T-cell (primary cell): ENCODE measurements around the gene OR2T5. TPM values are rescaled to one million over a fixed set of nuclear protein-coding genes. Genes with fewer than 3 reads are reported as not detected.
"Not testable (repeated sequence)": the region's sequence is repeated elsewhere in the genome, so short reads cannot be mapped to it uniquely, and the experiment has no call there.

Source experiments
- ATAC-seq, 4 experiments: fragments of 200-7000 bp in 3 of 4; fragments of 150-1000 bp in 1 of 4; cut with Tn5 transposase; replicated peaks in 1 of 4; 1 replicate in 3 of 4; 2 replicates in 1 of 4; pipeline ENCODE4 v1.10.0; 2021; ENCODE audit warnings: moderate library complexity in 3 of 4, mild to moderate bottlenecking in 2 of 4, moderate number of reproducible peaks in 1 of 4
- CTCF ChIA-PET, 2 donors: fragments of 300-600 bp; sonication (Branson Sonifier 250); formaldehyde crosslinking; loops; one replicate each; lab custom pipeline; 2022; ENCODE audit warnings: antibody characterized with exemption in 2 of 2; lab: Charles Lee
- POLR2A ChIA-PET, 2 donors: fragments of 300-600 bp; sonication (Branson Sonifier 250); formaldehyde crosslinking; loops; one replicate each; lab custom pipeline; 2022; ENCODE audit warnings: antibody characterized with exemption in 2 of 2; lab: Charles Lee
- DNase-seq, 35 experiments: peaks; one replicate each; pipeline versions ENCODE4 v3.0.0 to v3.0.0-alpha.2; 2013 to 2023
- H3K27ac ChIP-seq: one replicate; pipeline ENCODE4 v1.5.1; 2013; ENCODE audit warnings: low read length
- H3K27me3 ChIP-seq, 2 experiments: replicated peaks in 1 of 2; 1 replicate in 1 of 2; 2 replicates in 1 of 2; pipeline versions ENCODE4 v1.6.1 to v1.7.0; 2013; ENCODE audit warnings: low read length in 1 of 2, mixed read lengths in 1 of 2; ENCODE audit not compliant: control insufficient read depth in 2 of 2, insufficient read depth in 2 of 2; ENCODE audit errors: extremely low read depth in 1 of 2
- H3K36me3 ChIP-seq, 2 donors: 1 replicate in 1 of 2; 2 replicates in 1 of 2; pipeline versions ENCODE4 v1.6.1 to v1.7.0; 2013; ENCODE audit warnings: low read length in 1 of 2; ENCODE audit not compliant: control insufficient read depth in 2 of 2, insufficient read depth in 1 of 2; ENCODE audit errors: extremely low read depth in 1 of 2
- H3K4me1 ChIP-seq, 2 experiments: 1 replicate in 1 of 2; 2 replicates in 1 of 2; pipeline versions ENCODE4 v1.6.1 to v1.7.0; 2013; ENCODE audit warnings: low read length in 2 of 2, mixed read lengths in 1 of 2; ENCODE audit not compliant: insufficient read depth in 2 of 2, control insufficient read depth in 1 of 2; ENCODE audit errors: extremely low read depth in 1 of 2
- H3K4me3 ChIP-seq, 2 donors: 1 replicate in 1 of 2; 2 replicates in 1 of 2; pipeline versions ENCODE4 v1.5.1 to v1.7.0; 2013; ENCODE audit warnings: mild to moderate bottlenecking in 2 of 2, low read length in 1 of 2, moderate library complexity in 1 of 2; ENCODE audit not compliant: control insufficient read depth in 1 of 2; ENCODE audit errors: extremely low read depth in 1 of 2
- H3K9me3 ChIP-seq: 2 replicates; pipeline ENCODE4 v1.7.0; 2013
- H3K27ac Mint-ChIP-seq, 2 donors: one replicate each; pipeline ENCODE4 v1.8.0; 2020 to 2021; ENCODE audit warnings: mild to moderate bottlenecking in 2 of 2, mixed read lengths in 2 of 2
- H3K27me3 Mint-ChIP-seq, 2 donors: one replicate each; pipeline ENCODE4 v1.8.0; 2021 to 2022; ENCODE audit warnings: mixed read lengths in 2 of 2
- H3K36me3 Mint-ChIP-seq: one replicate; pipeline ENCODE4 v1.8.0; 2021; ENCODE audit warnings: mixed read lengths
- H3K4me1 Mint-ChIP-seq, 3 donors: one replicate each; pipeline ENCODE4 v1.8.0; 2020 to 2022; ENCODE audit warnings: mixed read lengths in 3 of 3, mild to moderate bottlenecking in 1 of 3
- H3K4me3 Mint-ChIP-seq, 3 donors: one replicate each; pipeline ENCODE4 v1.8.0; 2020 to 2022; ENCODE audit warnings: mild to moderate bottlenecking in 3 of 3, mixed read lengths in 3 of 3, moderate library complexity in 3 of 3
- H3K9me3 Mint-ChIP-seq, 3 donors: one replicate each; pipeline ENCODE4 v1.8.0; 2020 to 2022; ENCODE audit warnings: mixed read lengths in 3 of 3
- WGBS: methylation state at CpG from one replicate; pipeline ENCODE4 v1.1.5; 2013; ENCODE audit warnings: missing lambda C conversion rate; ENCODE audit not compliant: insufficient coverage; 5-methylcytosine and 5-hydroxymethylcytosine counted together
- total RNA-seq, 35 experiments: library from RNA in 6 of 35; stranded (reverse) in 6 of 35; fragments of 120-200 nt in 1 of 35; gene quantifications; one replicate each; pipeline versions ENCODE4 v1.2.1 to v1.2.4 and lab custom pipeline; 2013 to 2026

The OR2T5 gene
- total RNA-seq, 5 donors from 2014 or later (not counting 1 experiment from before 2014, with no cell fraction given): not detected

DNA sequence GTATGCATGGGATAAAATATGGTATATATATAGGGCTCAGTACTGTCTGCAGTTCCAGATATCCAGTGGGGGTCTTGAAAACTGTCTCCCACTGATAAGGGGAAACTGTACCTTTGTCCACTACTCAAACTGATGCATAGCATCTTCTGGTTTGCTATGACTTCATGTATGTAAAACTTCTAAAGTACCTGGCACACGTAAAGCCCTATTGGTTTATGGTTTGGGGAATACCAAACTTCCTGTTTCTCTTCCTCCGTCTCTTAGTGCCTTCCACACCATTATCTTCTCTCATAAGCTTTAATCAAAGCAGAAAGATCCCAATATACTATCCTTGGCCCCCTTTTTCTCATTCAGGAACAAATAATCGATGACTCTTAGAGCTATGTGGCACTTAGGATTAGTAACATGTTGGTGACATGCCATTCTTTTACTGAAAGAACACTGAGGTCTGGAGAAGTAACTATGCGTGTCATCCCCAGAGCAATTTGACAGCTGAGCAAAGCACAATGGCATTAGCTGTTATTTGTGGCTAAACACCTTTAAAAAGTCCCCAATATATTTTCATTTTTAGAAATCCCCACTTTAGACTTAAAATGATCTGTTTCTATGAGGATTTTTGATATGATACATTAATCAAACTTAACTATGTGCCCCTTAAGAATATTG lies 39.8 kb upstream of the OR2T5 start:
- H3K36me3 ChIP-seq, H3K27ac Mint-ChIP-seq, H3K4me3 ChIP-seq, H3K4me3 Mint-ChIP-seq, H3K27me3 Mint-ChIP-seq, H3K9me3 ChIP-seq, H3K9me3 Mint-ChIP-seq, ATAC-seq, H3K36me3 Mint-ChIP-seq, POLR2A ChIA-PET, H3K4me1 ChIP-seq, H3K27me3 ChIP-seq, DNase-seq, H3K27ac ChIP-seq, CTCF ChIA-PET, H3K4me1 Mint-ChIP-seq: not testable (repeated sequence)
- no CpG with 5 or more reads among the region's 4 CpGs for WGBS

DNA sequence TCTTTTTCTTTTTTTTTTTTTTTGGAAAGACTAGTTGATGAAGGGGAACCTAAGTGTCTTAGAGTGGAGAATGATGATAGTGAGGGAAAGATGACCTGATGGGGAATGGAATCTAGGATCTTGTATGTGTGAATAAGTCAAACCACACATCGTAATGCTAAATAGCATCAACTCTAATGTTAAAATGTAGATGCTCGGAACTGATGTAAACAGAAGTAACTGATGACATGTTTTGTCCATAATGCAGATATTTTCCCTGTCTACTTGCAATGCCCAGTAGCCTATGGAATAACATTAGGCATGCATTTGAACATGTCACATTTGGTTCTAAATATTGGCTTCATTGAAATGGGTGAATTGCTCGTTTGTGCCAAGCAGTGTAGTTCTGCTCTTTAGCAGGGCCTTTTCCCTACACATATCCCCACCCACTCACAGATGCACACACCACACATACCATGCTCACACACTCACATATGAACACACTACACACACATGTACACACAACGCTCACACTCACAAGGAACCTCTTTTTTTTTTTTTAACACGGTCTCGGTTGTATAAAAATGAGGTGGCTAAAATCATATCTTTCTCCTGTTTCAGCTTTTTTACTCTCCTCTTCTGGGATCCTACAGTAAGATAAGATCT lies 38.4 kb upstream of the OR2T5 start:
- WGBS: no CpG with 5 or more reads among the region's 6 CpGs

DNA sequence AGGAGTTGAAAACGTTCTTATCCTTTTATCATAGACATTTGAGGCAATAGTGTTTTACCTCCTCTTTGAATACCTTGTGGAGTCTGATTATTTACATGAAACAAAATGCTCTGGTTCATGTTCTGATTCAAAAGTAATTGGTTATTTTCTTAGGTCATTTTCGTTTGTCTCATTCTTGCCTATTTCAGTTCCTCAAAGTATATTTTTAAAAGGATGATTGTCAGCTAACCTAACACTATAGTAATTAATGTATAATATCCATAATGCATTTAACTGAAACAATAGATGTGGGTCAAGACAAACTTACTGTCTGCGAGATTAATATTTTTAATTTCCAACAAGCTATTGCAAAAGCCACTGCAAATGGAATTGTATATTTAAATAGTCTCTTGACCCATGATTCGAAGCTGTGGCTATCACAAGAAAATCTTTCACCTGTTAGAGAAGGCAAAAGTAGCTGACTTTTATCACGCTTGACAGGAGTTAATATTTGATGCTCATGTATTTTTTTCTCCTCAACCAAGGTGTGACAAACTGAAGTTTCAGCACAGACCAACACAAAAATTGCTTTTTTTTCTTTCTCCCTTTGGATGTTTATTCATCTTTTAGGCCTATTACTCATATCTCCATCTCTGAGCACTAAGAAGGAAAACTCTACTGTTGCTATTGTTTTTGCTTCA lies 37.8 kb upstream of the OR2T5 start:
- H3K36me3 Mint-ChIP-seq, H3K4me3 Mint-ChIP-seq, POLR2A ChIA-PET, H3K27ac Mint-ChIP-seq, H3K9me3 Mint-ChIP-seq, H3K9me3 ChIP-seq, H3K4me1 ChIP-seq, H3K27ac ChIP-seq, H3K36me3 ChIP-seq, ATAC-seq, H3K4me1 Mint-ChIP-seq, CTCF ChIA-PET, H3K27me3 Mint-ChIP-seq, DNase-seq, H3K4me3 ChIP-seq, H3K27me3 ChIP-seq: not testable (repeated sequence)
- no CpG with 5 or more reads among the region's 5 CpGs for WGBS

More for the DNA sequence above, 38.4 kb upstream of the OR2T5 start:
- H3K36me3 Mint-ChIP-seq, H3K27me3 Mint-ChIP-seq, H3K4me3 ChIP-seq, H3K4me3 Mint-ChIP-seq, H3K9me3 ChIP-seq, H3K27me3 ChIP-seq, H3K36me3 ChIP-seq, H3K4me1 Mint-ChIP-seq, H3K27ac ChIP-seq, DNase-seq, H3K4me1 ChIP-seq, H3K9me3 Mint-ChIP-seq, CTCF ChIA-PET, ATAC-seq, H3K27ac Mint-ChIP-seq, POLR2A ChIA-PET: not testable (repeated sequence)

DNA sequence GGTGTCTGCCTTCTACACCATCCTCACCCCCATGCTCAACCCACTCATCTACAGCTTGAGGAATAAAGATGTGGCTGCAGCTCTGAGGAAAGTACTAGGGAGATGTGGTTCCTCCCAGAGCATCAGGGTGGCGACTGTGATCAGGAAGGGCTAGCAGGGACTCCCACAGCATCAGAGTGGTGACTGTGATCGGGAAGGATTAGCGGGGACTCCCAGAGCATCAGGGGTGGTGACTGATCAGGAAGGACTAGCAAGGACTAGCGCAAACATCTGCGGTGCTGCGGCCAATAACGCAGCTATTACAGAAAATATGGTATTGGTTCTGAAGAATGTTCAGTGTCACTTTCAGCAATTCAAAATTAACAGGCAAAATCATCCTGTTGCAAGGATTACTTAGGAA lies 34.8 kb upstream of the OR2T5 start:
- H3K36me3 ChIP-seq, H3K9me3 ChIP-seq, POLR2A ChIA-PET, H3K4me1 Mint-ChIP-seq, H3K4me3 ChIP-seq, H3K9me3 Mint-ChIP-seq, H3K27ac ChIP-seq, DNase-seq, H3K27me3 ChIP-seq, H3K36me3 Mint-ChIP-seq, CTCF ChIA-PET, ATAC-seq, H3K4me3 Mint-ChIP-seq, H3K4me1 ChIP-seq, H3K27me3 Mint-ChIP-seq, H3K27ac Mint-ChIP-seq: not testable (repeated sequence)
- no CpG with 5 or more reads among the region's 7 CpGs for WGBS

DNA sequence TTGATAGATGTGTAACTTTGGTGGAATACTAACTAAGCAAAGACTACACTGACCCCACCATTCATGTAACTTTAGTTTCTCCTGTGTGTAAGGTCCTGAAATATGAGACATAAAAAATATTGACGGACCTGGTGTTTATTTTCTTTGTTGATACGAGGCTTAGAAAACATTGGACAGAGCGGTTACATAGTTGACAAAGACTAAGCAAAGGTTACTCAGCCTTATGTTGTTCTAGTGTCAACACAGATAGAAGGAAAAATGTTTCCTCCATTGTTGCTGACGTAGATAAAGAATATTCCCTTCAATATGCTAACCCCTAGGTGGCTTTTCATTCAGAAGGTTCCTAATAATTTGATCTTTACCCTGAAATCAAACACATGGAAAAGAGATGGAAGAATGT lies 33.3 kb upstream of the OR2T5 start:
- H3K36me3 Mint-ChIP-seq, H3K4me3 ChIP-seq, H3K4me3 Mint-ChIP-seq, POLR2A ChIA-PET, H3K27me3 Mint-ChIP-seq, ATAC-seq, H3K4me1 Mint-ChIP-seq, CTCF ChIA-PET, H3K4me1 ChIP-seq, H3K27ac ChIP-seq, H3K27me3 ChIP-seq, H3K27ac Mint-ChIP-seq, H3K9me3 Mint-ChIP-seq, DNase-seq, H3K9me3 ChIP-seq, H3K36me3 ChIP-seq: not testable (repeated sequence)
- no CpG with 5 or more reads among the region's 4 CpGs for WGBS

DNA sequence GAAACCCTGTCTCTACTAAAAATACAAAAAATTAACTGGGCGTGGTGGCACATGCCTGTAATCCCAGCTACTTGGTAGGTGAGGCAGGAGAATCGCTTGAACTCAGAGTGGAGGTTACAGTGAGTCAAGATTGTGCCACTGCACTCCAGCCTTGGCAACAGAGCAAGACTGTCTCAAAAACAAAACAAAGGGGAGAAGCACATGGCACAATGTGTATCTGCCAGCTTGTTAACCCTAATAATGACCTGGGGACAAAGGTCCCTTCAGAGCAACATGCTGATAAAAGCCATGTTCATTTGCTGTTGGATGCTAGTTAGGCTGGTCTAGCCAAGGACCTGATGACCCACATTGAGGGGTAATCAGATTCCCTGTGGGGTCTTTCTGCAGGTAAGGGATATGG lies 31.8 kb upstream of the OR2T5 start:
- DNase-seq, POLR2A ChIA-PET, H3K27ac Mint-ChIP-seq, H3K4me1 ChIP-seq, H3K4me3 Mint-ChIP-seq, H3K27me3 ChIP-seq, H3K36me3 ChIP-seq, H3K4me1 Mint-ChIP-seq, CTCF ChIA-PET, H3K27me3 Mint-ChIP-seq, H3K9me3 Mint-ChIP-seq, H3K9me3 ChIP-seq, H3K27ac ChIP-seq, H3K36me3 Mint-ChIP-seq, ATAC-seq, H3K4me3 ChIP-seq: not testable (repeated sequence)
- WGBS: no CpG with 5 or more reads among the region's 2 CpGs
